Naive thymus-derived CD4-positive, alpha-beta T cell (primary cell): ENCODE data around the gene TEX50. TPM values are rescaled to one million over a fixed set of nuclear protein-coding genes. Genes with fewer than 3 reads are reported as not detected.
"Not testable (repeated sequence)": the region's sequence is repeated elsewhere in the genome, so short reads cannot be mapped to it uniquely, and the experiment has no call there.

Source experiments
- ATAC-seq: fragments of 150-1000 bp; cut with Tn5 transposase; 2 replicates; pipeline ENCODE4 v1.10.0; 2021; ENCODE audit warnings: mild to moderate bottlenecking, moderate library complexity
- CTCF ChIA-PET: fragments of 350-600 bp; sonication (Branson Sonifier 250); formaldehyde crosslinking; loops from one replicate; lab custom pipeline; 2021; ENCODE audit warnings: antibody characterized with exemption; lab: Charles Lee
- POLR2A ChIA-PET: fragments of 350-600 bp; sonication (Branson Sonifier 250); formaldehyde crosslinking; loops from one replicate; lab custom pipeline; 2021; ENCODE audit warnings: antibody characterized with exemption, inconsistent platforms; lab: Charles Lee
- DNase-seq, 9 donors: peaks; one replicate each; pipeline versions ENCODE4 v3.0.0 to v3.0.0-alpha.2; 2020 to 2022; ENCODE audit warnings: mixed read lengths in 1 of 9
- H3K27ac ChIP-seq: one replicate; pipeline ENCODE4 v1.7.0; 2013; ENCODE audit warnings: mild to moderate bottlenecking, low read depth, low read length, moderate library complexity
- H3K27me3 ChIP-seq, 2 donors: one replicate each; pipeline ENCODE4 v1.7.0; 2013; ENCODE audit warnings: low read length in 2 of 2, mild to moderate bottlenecking in 2 of 2, moderate library complexity in 2 of 2; ENCODE audit not compliant: control insufficient read depth in 2 of 2, insufficient read depth in 2 of 2
- H3K36me3 ChIP-seq, 3 experiments: 1 replicate in 2 of 3; 2 replicates in 1 of 3; pipeline ENCODE4 v1.7.0; 2013; ENCODE audit warnings: low read length in 3 of 3, mild to moderate bottlenecking in 3 of 3, moderate library complexity in 1 of 3; ENCODE audit not compliant: insufficient read depth in 3 of 3, control insufficient read depth in 2 of 3
- H3K4me1 ChIP-seq, 2 donors: one replicate each; pipeline ENCODE4 v1.7.0; 2013; ENCODE audit warnings: low read length in 2 of 2, mild to moderate bottlenecking in 2 of 2, moderate library complexity in 1 of 2; ENCODE audit not compliant: control insufficient read depth in 2 of 2, insufficient read depth in 2 of 2
- H3K4me3 ChIP-seq: 2 replicates; pipeline ENCODE4 v1.7.0; 2013; ENCODE audit warnings: mild to moderate bottlenecking, low read length
- H3K9me3 ChIP-seq, 3 experiments: 1 replicate in 2 of 3; 2 replicates in 1 of 3; pipeline ENCODE4 v1.7.0; 2013; ENCODE audit warnings: low read length in 3 of 3; ENCODE audit not compliant: control insufficient read depth in 2 of 3
- H3K27ac Mint-ChIP-seq, 9 donors: one replicate each; pipeline ENCODE4 v1.8.0; 2020 to 2022; ENCODE audit warnings: mixed read lengths in 9 of 9, mild to moderate bottlenecking in 8 of 9, moderate library complexity in 5 of 9, inconsistent platforms in 2 of 9
- H3K27me3 Mint-ChIP-seq, 5 donors: one replicate each; pipeline ENCODE4 v1.8.0; 2021 to 2022; ENCODE audit warnings: mixed read lengths in 5 of 5, mild to moderate bottlenecking in 1 of 5
- H3K36me3 Mint-ChIP-seq, 5 donors: one replicate each; pipeline ENCODE4 v1.8.0; 2020 to 2022; ENCODE audit warnings: mixed read lengths in 5 of 5, mild to moderate bottlenecking in 3 of 5, inconsistent platforms in 1 of 5
- H3K4me1 Mint-ChIP-seq, 7 donors: one replicate each; pipeline ENCODE4 v1.8.0; 2020 to 2022; ENCODE audit warnings: mixed read lengths in 7 of 7, mild to moderate bottlenecking in 3 of 7, inconsistent platforms in 1 of 7
- H3K4me3 Mint-ChIP-seq, 10 donors: one replicate each; pipeline ENCODE4 v1.8.0; 2020 to 2022; ENCODE audit warnings: mild to moderate bottlenecking in 10 of 10, mixed read lengths in 10 of 10, moderate library complexity in 6 of 10, inconsistent platforms in 2 of 10
- H3K9me3 Mint-ChIP-seq, 11 donors: one replicate each; pipeline ENCODE4 v1.8.0; 2020 to 2022; ENCODE audit warnings: mixed read lengths in 11 of 11, mild to moderate bottlenecking in 4 of 11, inconsistent platforms in 1 of 11, moderate library complexity in 1 of 11
- intact Hi-C, 2 donors: fragments of 100-400 bp; cut with micrococcal nuclease; formaldehyde crosslinking; loops; one replicate each; pipeline ENCODE4 v1.15.1; 2023
- polyA plus RNA-seq, 2 donors: library from polyadenylated mRNA; unstranded; fragments of 300-500 nt; fragmentation: Illumina TruSeq; gene quantifications; one replicate each; pipeline ENCODE4 v1.2.3, GENCODE V29; 2021
- total RNA-seq, 6 experiments: library from RNA in 5 of 6; stranded (reverse) in 5 of 6; gene quantifications; 1 replicate in 5 of 6; 2 replicates in 1 of 6; pipeline ENCODE4 v1.2.3 and lab custom pipeline; 2021 to 2026

TEX50 gene
- total and polyA plus RNA-seq, 7 experiments from 2014 or later: not detected

GRCh38 chr1:173638043-173639021 is 3.2 kb downstream of the TEX50 start:
- Histone ChIP-seq H3K27ac (no peak overlapping the region), H3K4me3 (no peak overlapping the region), H3K36me3 (no peaks in the 10 kb centered on the region), H3K4me1 (no peaks in the 10 kb centered on the region), H3K9me3 (peaks cover 0 to 7% (median 0%) of the 10 kb centered on the region in 3 experiments), H3K27me3 (no peaks in the 10 kb centered on the region)
- no peak for DNase-seq
- no peak for ATAC-seq
- H3K27ac Mint-ChIP-seq: no peak overlapping the region
- intact Hi-C loops: no loop called here
- no peaks in the 10 kb centered on the region for H3K4me1 Mint-ChIP-seq
- peaks cover 0 to 7% (median 0%) of the 10 kb centered on the region in 5 donors for H3K36me3 Mint-ChIP-seq
- H3K4me3 Mint-ChIP-seq: no peak overlapping the region
- peaks cover 0 to 24% (median 7%) of the 10 kb centered on the region in 11 donors for H3K9me3 Mint-ChIP-seq
- H3K27me3 Mint-ChIP-seq: peaks cover 0 to 5% (median 2%) of the 10 kb centered on the region in 5 donors
- CTCF ChIA-PET: no interaction called here
- POLR2A ChIA-PET: no interaction called here

- Histone ChIP-seq H3K4me1 (no peaks in the 10 kb centered on the region), H3K27me3 (no peaks in the 10 kb centered on the region), H3K36me3 (no peaks in the 10 kb centered on the region), H3K4me3 (no peak overlapping the region), H3K9me3 (peaks cover 0 to 7% (median 0%) of the 10 kb centered on the region in 3 experiments), H3K27ac (no peak overlapping the region)
- ChIA-PET CTCF (no interaction called here), POLR2A (no interaction called here)
- Mint-ChIP-seq H3K9me3 (peaks cover 0 to 24% (median 7%) of the 10 kb centered on the region in 11 donors), H3K4me3 (no peak overlapping the region), H3K27me3 (peaks cover 0 to 5% (median 0%) of the 10 kb centered on the region in 5 donors), H3K4me1 (no peaks in the 10 kb centered on the region), H3K27ac (no peak overlapping the region), H3K36me3 (peaks cover 0 to 7% (median 0%) of the 10 kb centered on the region in 5 donors)
- ATAC-seq: no peak
- intact Hi-C loops: no loop called here
- no peak for DNase-seq
These were observed 4.0 kb downstream of the TEX50 start for GRCh38 chr1:173639102-173639501.

- H3K9me3 ChIP-seq, POLR2A ChIA-PET, DNase-seq, H3K4me1 ChIP-seq, H3K27me3 Mint-ChIP-seq, ATAC-seq, H3K27ac Mint-ChIP-seq, H3K4me3 ChIP-seq, H3K4me1 Mint-ChIP-seq, H3K4me3 Mint-ChIP-seq, H3K27ac ChIP-seq, H3K27me3 ChIP-seq, H3K36me3 Mint-ChIP-seq, H3K36me3 ChIP-seq, CTCF ChIA-PET, intact Hi-C loops: not testable (repeated sequence)
- peaks cover 0 to 13% (median 4%) of the 10 kb centered on the region in 11 donors for H3K9me3 Mint-ChIP-seq
These were observed 7.5 kb downstream of the TEX50 start for GRCh38 chr1:173642450-173643139.

GRCh38 chr1:173646656-173647055 is 11.5 kb downstream of the TEX50 start:
- intact Hi-C loops: no loop called here
- Mint-ChIP-seq H3K9me3 (peaks cover 0 to 7% (median 3%) of the 10 kb centered on the region in 11 donors), H3K4me3 (no peak overlapping the region), H3K36me3 (no peaks in the 10 kb centered on the region), H3K27me3 (peaks cover 0 to 6% (median 3%) of the 10 kb centered on the region in 5 donors), H3K4me1 (no peaks in the 10 kb centered on the region), H3K27ac (no peak overlapping the region)
- POLR2A ChIA-PET: no interaction called here
- DNase-seq (no peak), ATAC-seq (no peak)
- H3K4me3 ChIP-seq: no peak overlapping the region
- H3K36me3 ChIP-seq: no peaks in the 10 kb centered on the region
- H3K4me1 ChIP-seq: no peaks in the 10 kb centered on the region
- no peak overlapping the region for H3K27ac ChIP-seq
- H3K9me3 ChIP-seq: no peaks in the 10 kb centered on the region
- no peaks in the 10 kb centered on the region for H3K27me3 ChIP-seq
- CTCF ChIA-PET: no interaction called here

- intact Hi-C loops: no loop called here
- Mint-ChIP-seq H3K27me3 (peaks cover 0 to 16% (median 7%) of the 10 kb centered on the region in 5 donors), H3K4me3 (no peak overlapping the region), H3K9me3 (peaks cover 0 to 11% (median 0%) of the 10 kb centered on the region in 11 donors), H3K36me3 (no peaks in the 10 kb centered on the region), H3K27ac (no peak overlapping the region), H3K4me1 (no peaks in the 10 kb centered on the region)
- Histone ChIP-seq H3K36me3 (no peaks in the 10 kb centered on the region), H3K4me3 (no peak overlapping the region), H3K9me3 (no peaks in the 10 kb centered on the region), H3K27me3 (no peaks in the 10 kb centered on the region), H3K4me1 (no peaks in the 10 kb centered on the region), H3K27ac (no peak overlapping the region)
- no peak for DNase-seq
- POLR2A ChIA-PET: interaction anchor here (0.5 to 0.6 kb wide), 2 partner anchors 12 to 467 kb away, joined by 3 to 4 read pairs; no protein-coding TSS in a partner anchor
- no peak for ATAC-seq
- CTCF ChIA-PET: no interaction called here
These were observed 13.9 kb downstream of the TEX50 start for GRCh38 chr1:173648880-173649605.

- no peak overlapping the region for H3K27ac ChIP-seq
- no peaks in the 10 kb centered on the region for H3K27me3 ChIP-seq
- Mint-ChIP-seq H3K36me3 (peaks cover 0 to 6% (median 0%) of the 10 kb centered on the region in 5 donors), H3K9me3 (peaks cover 0 to 9% (median 6%) of the 10 kb centered on the region in 11 donors), H3K27me3 (peaks cover 4 to 10% (median 6%) of the 10 kb centered on the region in 5 donors), H3K4me3 (no peak overlapping the region), H3K27ac (no peak overlapping the region), H3K4me1 (no peaks in the 10 kb centered on the region)
- CTCF ChIA-PET: no interaction called here
- H3K4me1 ChIP-seq: no peaks in the 10 kb centered on the region
- POLR2A ChIA-PET: no interaction called here
- intact Hi-C loops: no loop called here
- H3K9me3 ChIP-seq: no peaks in the 10 kb centered on the region
- DNase-seq: no peak
- no peak overlapping the region for H3K4me3 ChIP-seq
- H3K36me3 ChIP-seq: no peaks in the 10 kb centered on the region
- ATAC-seq: no peak
These were observed 25.2 kb downstream of the TEX50 start for GRCh38 chr1:173660306-173660705.
